HepG2 (cell line): Measurements from ENCODE around the gene SOX9. TPM values are rescaled to one million over a fixed set of nuclear protein-coding genes. Genes with fewer than 3 reads are reported as not detected.

ENCODE experiments used
- CBX2 ChIP-seq, 2 experiments: fragments of 200-600 bp in 1 of 2; sonication (generic); formaldehyde crosslinking in 1 of 2; IDR thresholded peaks; 2 replicates each; pipeline versions ENCODE4 v1.7.0 to v1.8.1; 2018 to 2022; ENCODE audit warnings: low read depth in 2 of 2, low read length in 1 of 2, mild to moderate bottlenecking in 1 of 2, missing genetic modification reagents in 1 of 2
- CCAR2 ChIP-seq: fragments of 200-400 bp; formaldehyde crosslinking; optimal IDR thresholded peaks from 2 replicates; pipeline ENCODE3; 2018; ENCODE audit warnings: low read depth, mild to moderate bottlenecking, low read length, moderate library complexity
- CCDC6 ChIP-seq: sonication (generic); formaldehyde crosslinking; IDR thresholded peaks from 2 replicates; pipeline ENCODE4 v1.8.1; 2022; ENCODE audit warnings: mild to moderate bottlenecking, missing genetic modification reagents, moderate library complexity
- CERS6 ChIP-seq: sonication (generic); formaldehyde crosslinking; IDR thresholded peaks from 2 replicates; pipeline ENCODE4 v1.5.0; 2020; ENCODE audit warnings: missing genetic modification reagents
- FOXO1 ChIP-seq: sonication (generic); formaldehyde crosslinking; IDR thresholded peaks from 2 replicates; pipeline ENCODE4 v1.4.0; 2020; ENCODE audit warnings: missing genetic modification reagents
- GMEB1 ChIP-seq: sonication (generic); formaldehyde crosslinking; IDR thresholded peaks from 2 replicates; pipeline ENCODE4 v1.5.1; 2020; ENCODE audit warnings: missing genetic modification reagents, mild to moderate bottlenecking, borderline replicate concordance
- KLF11 ChIP-seq: IDR thresholded peaks from 2 replicates; pipeline ENCODE4 v1.6.1; 2016; ENCODE audit warnings: missing compliant biosample characterization
- MLX ChIP-seq: IDR thresholded peaks from 2 replicates; pipeline ENCODE4 v1.6.1; 2016
- MNT ChIP-seq: fragments of 450-650 bp; IDR thresholded peaks from 2 replicates; pipeline ENCODE4 v1.6.1; 2016
- PREB ChIP-seq: sonication (generic); formaldehyde crosslinking; IDR thresholded peaks from 2 replicates; pipeline ENCODE4 v1.4.0; 2020; ENCODE audit warnings: missing genetic modification reagents
- RFX3 ChIP-seq: IDR thresholded peaks from 2 replicates; pipeline ENCODE4 v1.6.1; 2016; ENCODE audit warnings: missing biosample characterization, missing genetic modification reagents
- SETDB1 ChIP-seq: sonication (generic); formaldehyde crosslinking; IDR thresholded peaks from 2 replicates; pipeline ENCODE4 v1.5.1; 2020; ENCODE audit warnings: missing genetic modification reagents, mild to moderate bottlenecking, borderline replicate concordance
- ZBTB2 ChIP-seq: sonication (generic); formaldehyde crosslinking; IDR thresholded peaks from 2 replicates; pipeline ENCODE4 v1.8.0; 2022; ENCODE audit warnings: low read depth, missing genetic modification reagents
- ZBTB26 ChIP-seq: IDR thresholded peaks from 2 replicates; pipeline ENCODE4 v1.6.1; 2016; ENCODE audit warnings: missing compliant biosample characterization, missing genetic modification reagents, borderline replicate concordance
- ZFP90 ChIP-seq: sonication (generic); formaldehyde crosslinking; IDR thresholded peaks from 2 replicates; pipeline ENCODE4 v1.8.0; 2022; ENCODE audit warnings: missing genetic modification reagents, mild to moderate bottlenecking, inconsistent platforms, borderline replicate concordance
- ZMAT3 ChIP-seq: sonication (generic); formaldehyde crosslinking; conservative IDR thresholded peaks from 2 replicates; pipeline ENCODE4 v1.7.0; 2021; ENCODE audit warnings: missing genetic modification reagents
- ZMYM2 ChIP-seq: sonication (generic); formaldehyde crosslinking; IDR thresholded peaks from 2 replicates; pipeline ENCODE4 v1.8.0; 2022; ENCODE audit warnings: mild to moderate bottlenecking, missing genetic modification reagents
- ZNF282 ChIP-seq: fragments of 450-650 bp; IDR thresholded peaks from 2 replicates; pipeline ENCODE4 v1.6.1; 2018; ENCODE audit not compliant: partially characterized antibody
- polyA plus RNA-seq, 8 experiments: library from polyadenylated mRNA; depleted of rRNA in 3 of 8; stranded (reverse) in 7 of 8; unstranded in 1 of 8; fragments of >200 nt; fragmentation: Illumina TruSeq in 4 of 8; extraction: Trizol in 4 of 8; gene quantifications; 2 replicates each; pipeline versions ENCODE4 v1.2.1 to v1.2.3, GENCODE V29; 2011 to 2016; ENCODE audit warnings: low read depth in 4 of 8, missing spikeins in 1 of 8, mixed read lengths in 1 of 8; ENCODE audit not compliant: insufficient read depth in 1 of 8
- total RNA-seq, 5 experiments: library from RNA; depleted of rRNA; stranded (reverse); fragments of >200 nt; fragmentation: Illumina TruSeq; extraction: Trizol; gene quantifications; 2 replicates each; pipeline ENCODE4 v1.2.3, GENCODE V29; 2016; ENCODE audit warnings: low read depth in 1 of 5

SOX9 gene
- total and polyA plus RNA-seq, 2 of the 13 experiments (the other 11 are each of a cell fraction or from before 2014, with no cell fraction given): 16.1 to 27.6 TPM

GRCh38 chr17:72092710-72093322 lies 28.0 kb upstream of the SOX9 start (continued):
- TF ChIP-seq MNT: no peak
- no peak; the same call in 1 of the 2 replicates for TF ChIP-seq ZBTB26
- peak; percentile 77; the same call in 1 of the 2 replicates for TF ChIP-seq CCDC6
- peak; percentile 30; the same call in 1 of the 2 replicates for TF ChIP-seq KLF11
- TF ChIP-seq SETDB1 (CRISPR knock-in tag): no peak
- peak; percentile 82; the same call in 1 of the 2 replicates for TF ChIP-seq ZFP90 (CRISPR knock-in tag)
- TF ChIP-seq CERS6 (CRISPR knock-in tag): no peak
- TF ChIP-seq PREB: no peak
- no peak for TF ChIP-seq ZBTB2
- TF ChIP-seq CBX2 (IDR thresholded peaks at IDR 0.05; ENCODE audit: low read depth, low read length): no peak
- no peak for TF ChIP-seq CBX2 (CRISPR knock-in tag; IDR thresholded peaks at IDR 0.05; ENCODE audit: low read depth)
- TF ChIP-seq MLX (CRISPR knock-in tag): 0 out of 2 replicates have a peak, but pooled peaks have one; percentile 23
- no peak for TF ChIP-seq ZNF282
- 0 out of 2 replicates have a peak, but pooled peaks have one; percentile 28 for TF ChIP-seq ZMAT3 (CRISPR knock-in tag)
- TF ChIP-seq GMEB1 (CRISPR knock-in tag): 0 out of 2 replicates have a peak, but pooled peaks have one; percentile 19
- peak; percentile 83 for TF ChIP-seq ZMYM2 (CRISPR knock-in tag)
- TF ChIP-seq CCAR2: no peak
- TF ChIP-seq FOXO1 (CRISPR knock-in tag): peak; percentile 93
- TF ChIP-seq RFX3 (CRISPR knock-in tag): no peak
